Activated CD8-positive, alpha-beta T cell treated with anti-CD3 and anti-CD28 coated beads for 36 hours (primary cell): Measurements from ENCODE around the gene TTC9B. TPM values are rescaled to one million over a fixed set of nuclear protein-coding genes. Genes with fewer than 3 reads are reported as not detected.

Source experiments
- ATAC-seq: fragments of 200-7000 bp; cut with Tn5 transposase; one replicate; pipeline ENCODE4 v1.10.0; 2021; ENCODE audit warnings: mild to moderate bottlenecking, moderate library complexity
- CTCF ChIA-PET: fragments of 350-600 bp; sonication (Branson Sonifier 250); formaldehyde crosslinking; loops from one replicate; lab custom pipeline; 2021; ENCODE audit warnings: antibody characterized with exemption; lab: Charles Lee
- POLR2A ChIA-PET: fragments of 350-600 bp; sonication (Branson Sonifier 250); formaldehyde crosslinking; loops from one replicate; lab custom pipeline; 2021; ENCODE audit warnings: antibody characterized with exemption; lab: Charles Lee
- DNase-seq: peaks from one replicate; pipeline ENCODE4 v3.0.0-alpha.2; 2020
- H3K27ac Mint-ChIP-seq: one replicate; pipeline ENCODE4 v1.8.0; 2021; ENCODE audit warnings: mild to moderate bottlenecking, mixed read lengths
- H3K27me3 Mint-ChIP-seq: one replicate; pipeline ENCODE4 v1.8.0; 2021; ENCODE audit warnings: mixed read lengths
- H3K36me3 Mint-ChIP-seq: one replicate; pipeline ENCODE4 v1.8.0; 2021; ENCODE audit warnings: low read depth, mixed read lengths
- H3K4me1 Mint-ChIP-seq: one replicate; pipeline ENCODE4 v1.8.0; 2021; ENCODE audit warnings: low read depth, mixed read lengths
- H3K4me3 Mint-ChIP-seq: one replicate; pipeline ENCODE4 v1.8.0; 2021; ENCODE audit warnings: mild to moderate bottlenecking, moderate library complexity, mixed read lengths
- H3K9me3 Mint-ChIP-seq: one replicate; pipeline ENCODE4 v1.8.0; 2021; ENCODE audit warnings: mixed read lengths
- CTCF ChIP-seq: fragments of 200-600 bp; IDR thresholded peaks from one replicate; pipeline ENCODE4 v1.8.0; 2022; ENCODE audit warnings: antibody characterized with exemption, mild to moderate bottlenecking
- intact Hi-C: fragments of 100-400 bp; cut with micrococcal nuclease; formaldehyde crosslinking; loops from one replicate; pipeline ENCODE4 v1.10.0; 2022
- total RNA-seq, 2 experiments: library from RNA; stranded (reverse); gene quantifications; one replicate each; pipeline ENCODE4 v1.2.3, GENCODE V29; 2021

TTC9B gene
- total RNA-seq, 2 experiments from 2014 or later: not detected

- H3K27ac Mint-ChIP-seq: no peak overlapping the region
- H3K27me3 Mint-ChIP-seq: peaks cover 22% of the 10 kb centered on the region
- peaks cover 9% of the 10 kb centered on the region for H3K36me3 Mint-ChIP-seq
- POLR2A ChIA-PET: no interaction called here
- peaks cover 9% of the 10 kb centered on the region for H3K4me1 Mint-ChIP-seq
- H3K4me3 Mint-ChIP-seq: no peak overlapping the region
- intact Hi-C loops: no loop called here
- TF ChIP-seq CTCF: no peak
- CTCF ChIA-PET: interaction anchor here (1.6 kb wide), 1 partner anchor 74 kb away, joined by 5 read pairs; no protein-coding TSS in a partner anchor
- no peaks in the 10 kb centered on the region for H3K9me3 Mint-ChIP-seq
- ATAC-seq (no peak), DNase-seq (no peak)
Measured at GRCh38 chr19:40213882-40214570, 4.2 kb downstream of the TTC9B start.

GRCh38 chr19:40213251-40213829, 4.8 kb downstream of the TTC9B start:
- no peak for TF ChIP-seq CTCF
- ChIA-PET CTCF (interaction anchor here (1.6 kb wide), 1 partner anchor 73 kb away, joined by 5 read pairs; no protein-coding TSS in a partner anchor), POLR2A (no interaction called here)
- Mint-ChIP-seq H3K36me3 (peaks cover 9% of the 10 kb centered on the region), H3K9me3 (no peaks in the 10 kb centered on the region), H3K4me3 (no peak overlapping the region), H3K4me1 (peaks cover 7% of the 10 kb centered on the region), H3K27ac (no peak overlapping the region), H3K27me3 (peaks cover 16% of the 10 kb centered on the region)
- no peak for DNase-seq
- ATAC-seq: no peak
- intact Hi-C loops: no loop called here

GRCh38 chr19:40210889-40211288, 7.3 kb downstream of the TTC9B start:
- no peaks in the 10 kb centered on the region for H3K27me3 Mint-ChIP-seq
- ATAC-seq: no peak
- POLR2A ChIA-PET: no interaction called here
- H3K27ac Mint-ChIP-seq: no peak overlapping the region
- H3K4me3 Mint-ChIP-seq: no peak overlapping the region
- CTCF ChIA-PET: interaction anchor here (0.6 to 1.1 kb wide), 2 partner anchors 12 to 418 kb away, joined by 3 read pairs; no protein-coding TSS in a partner anchor
- no peak for DNase-seq
- TF ChIP-seq CTCF: no peak
- intact Hi-C loops: no loop called here
- H3K4me1 Mint-ChIP-seq: no peaks in the 10 kb centered on the region
- H3K9me3 Mint-ChIP-seq: no peaks in the 10 kb centered on the region
- peaks cover 11% of the 10 kb centered on the region for H3K36me3 Mint-ChIP-seq

GRCh38 chr19:40208602-40209001, 9.6 kb downstream of the TTC9B start:
- POLR2A ChIA-PET: interaction anchor here (0.9 kb wide), 1 partner anchor 10 kb away, joined by 3 read pairs; no protein-coding TSS in a partner anchor
- H3K4me1 Mint-ChIP-seq: no peaks in the 10 kb centered on the region
- DNase-seq: no peak

More at GRCh38 chr19:40208602-40209001, 9.6 kb downstream of the TTC9B start:
- intact Hi-C loops: no loop called here
- CTCF ChIA-PET: no interaction called here
- H3K27ac Mint-ChIP-seq: no peak overlapping the region
- peaks cover 15% of the 10 kb centered on the region for H3K36me3 Mint-ChIP-seq
- no peak overlapping the region for H3K4me3 Mint-ChIP-seq
- no peak for TF ChIP-seq CTCF
- H3K27me3 Mint-ChIP-seq: no peaks in the 10 kb centered on the region
- no peaks in the 10 kb centered on the region for H3K9me3 Mint-ChIP-seq
- no peak for ATAC-seq
